Hepatocyte (in vitro differentiated cells): ENCODE measurements around the gene DCXR.

Experiments
- EZH2 ChIP-seq: fragments of 200-600 bp; sonication (generic); IDR thresholded peaks from 2 replicates; pipeline ENCODE4 v1.6.1; 2016; ENCODE audit warnings: antibody characterized with exemption, mild to moderate bottlenecking, borderline replicate concordance
- EZH2phosphoT487 ChIP-seq: fragments of 200-600 bp; sonication (generic); IDR thresholded peaks from one replicate; pipeline ENCODE4 v1.6.1; 2018; ENCODE audit warnings: antibody characterized with exemption, mild to moderate bottlenecking, low read depth, moderate library complexity; ENCODE audit not compliant: unreplicated experiment, severe bottlenecking
- TF ChIP-seq, protein P1 (sequence below): fragments of 200-600 bp; sonication (generic); IDR thresholded peaks from 2 replicates; pipeline ENCODE4 v1.5.1; 2016; ENCODE audit warnings: antibody characterized with exemption, mild to moderate bottlenecking; ENCODE audit not compliant: poor library complexity

- TF ChIP-seq EZH2 (no peak), EZH2phosphoT487 (no peak)
- TF ChIP-seq, protein P1, sequence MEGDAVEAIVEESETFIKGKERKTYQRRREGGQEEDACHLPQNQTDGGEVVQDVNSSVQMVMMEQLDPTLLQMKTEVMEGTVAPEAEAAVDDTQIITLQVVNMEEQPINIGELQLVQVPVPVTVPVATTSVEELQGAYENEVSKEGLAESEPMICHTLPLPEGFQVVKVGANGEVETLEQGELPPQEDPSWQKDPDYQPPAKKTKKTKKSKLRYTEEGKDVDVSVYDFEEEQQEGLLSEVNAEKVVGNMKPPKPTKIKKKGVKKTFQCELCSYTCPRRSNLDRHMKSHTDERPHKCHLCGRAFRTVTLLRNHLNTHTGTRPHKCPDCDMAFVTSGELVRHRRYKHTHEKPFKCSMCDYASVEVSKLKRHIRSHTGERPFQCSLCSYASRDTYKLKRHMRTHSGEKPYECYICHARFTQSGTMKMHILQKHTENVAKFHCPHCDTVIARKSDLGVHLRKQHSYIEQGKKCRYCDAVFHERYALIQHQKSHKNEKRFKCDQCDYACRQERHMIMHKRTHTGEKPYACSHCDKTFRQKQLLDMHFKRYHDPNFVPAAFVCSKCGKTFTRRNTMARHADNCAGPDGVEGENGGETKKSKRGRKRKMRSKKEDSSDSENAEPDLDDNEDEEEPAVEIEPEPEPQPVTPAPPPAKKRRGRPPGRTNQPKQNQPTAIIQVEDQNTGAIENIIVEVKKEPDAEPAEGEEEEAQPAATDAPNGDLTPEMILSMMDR = no peak
Measured at GRCh38 chr17:82081966-82082365, 44.5 kb upstream of the DCXR start.
